Smooth muscle cell of the umbilical artery (primary cell): ENCODE data around the gene F2RL2. TPM values are rescaled to one million over a fixed set of nuclear protein-coding genes. Genes with fewer than 3 reads are reported as not detected.

ENCODE experiments used
- total RNA-seq: library from RNA; depleted of rRNA; stranded (reverse); fragments of >200 nt; gene quantifications from 2 replicates; pipeline ENCODE4 v1.2.3, GENCODE V29; 2014

F2RL2 gene, protein sequence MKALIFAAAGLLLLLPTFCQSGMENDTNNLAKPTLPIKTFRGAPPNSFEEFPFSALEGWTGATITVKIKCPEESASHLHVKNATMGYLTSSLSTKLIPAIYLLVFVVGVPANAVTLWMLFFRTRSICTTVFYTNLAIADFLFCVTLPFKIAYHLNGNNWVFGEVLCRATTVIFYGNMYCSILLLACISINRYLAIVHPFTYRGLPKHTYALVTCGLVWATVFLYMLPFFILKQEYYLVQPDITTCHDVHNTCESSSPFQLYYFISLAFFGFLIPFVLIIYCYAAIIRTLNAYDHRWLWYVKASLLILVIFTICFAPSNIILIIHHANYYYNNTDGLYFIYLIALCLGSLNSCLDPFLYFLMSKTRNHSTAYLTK
- total RNA-seq: 5.6 and 6.2 TPM in 2 replicates

DNA sequence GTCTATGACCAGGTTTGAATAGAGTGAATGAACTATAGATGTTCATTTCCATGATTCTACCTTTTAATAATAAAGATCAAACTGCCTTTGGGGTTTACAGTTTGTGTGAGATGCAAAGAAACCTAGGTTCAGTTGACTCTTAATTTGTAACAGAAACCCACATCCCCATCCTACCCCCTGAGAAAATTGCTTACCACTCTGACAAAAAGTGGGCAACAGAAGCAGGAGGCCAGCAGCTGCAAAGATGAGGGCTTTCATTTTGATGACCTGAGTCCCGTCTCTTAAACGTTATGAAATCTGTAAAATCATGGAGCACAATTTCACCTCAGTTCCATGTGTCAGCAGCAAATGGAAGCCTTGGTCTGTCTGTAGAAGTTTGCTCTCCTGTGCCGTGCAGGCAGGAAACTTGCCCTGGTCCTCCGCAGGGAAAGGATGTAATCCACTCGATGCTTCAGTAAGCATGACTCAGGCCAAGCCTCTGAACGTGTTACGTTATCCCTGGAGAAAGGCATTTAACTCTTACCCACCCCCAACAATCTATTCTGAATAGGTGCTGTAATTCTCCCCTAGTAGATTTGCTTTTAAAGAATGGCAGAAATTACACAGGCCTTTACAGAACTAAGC lies at the start of gene F2RL2:
Gene F2RL2, minus strand, starts transcription at position 431 of the 624 bp plus-strand sequence. Its CDS starts 173 bp downstream, at position 258.

Other genes with a start within 250 kb of the F2RL2 start
- 4.3 and 51.4 TPM in 2 replicates for gene IQGAP2, start 220.1 kb downstream of the F2RL2 start, total RNA-seq
- gene F2R, start 92.7 kb upstream of the F2RL2 start, total RNA-seq: 15.4 and 32.6 TPM in 2 replicates
- gene F2RL1, start 195.6 kb upstream of the F2RL2 start, total RNA-seq: 4.8 and 15.1 TPM in 2 replicates
- not detected in 2 replicates for gene S100Z, start 226.6 kb upstream of the F2RL2 start, total RNA-seq